Measurements from ENCODE around the gene PANX1. TPM values are rescaled to one million over a fixed set of nuclear protein-coding genes. Genes with fewer than 3 reads are reported as not detected.

The PANX1 gene
- total RNA-seq, 1 experiment from 2014 or later, result 21.9 TPM

- Histone ChIP-seq H3K9ac (ENCODE audit: low read length) (no peak overlapping the region), H3K27me3 (ENCODE audit: insufficient read depth, low read length) (no peaks in the 10 kb centered on the region), H3K9me3 (ENCODE audit: control insufficient read depth in 1 of 2, insufficient read depth in 1 of 2, low read depth in 1 of 2, low read length in 2 of 2) (no peaks in the 10 kb centered on the region), H3K79me2 (ENCODE audit: insufficient read depth, low read length) (peaks cover 94% of the 10 kb centered on the region), H3K27ac (ENCODE audit: low read depth, low read length) (no peak overlapping the region), H3K4me2 (ENCODE audit: low read length) (no peak overlapping the region), H4K20me1 (ENCODE audit: insufficient read depth) (no peaks in the 10 kb centered on the region; the same call in 1 of the 2 replicates), H3K4me3 (replicated peaks in 1 of 2; ENCODE audit: low read depth in 1 of 2, low read length in 2 of 2) (no peak overlapping the region), H2AFZ (ENCODE audit: low read depth, low read length, poor library complexity, severe bottlenecking) (no peak overlapping the region), H3K4me1 (ENCODE audit: control insufficient read depth in 1 of 2, insufficient read depth in 2 of 2, low read length in 2 of 2) (peaks cover 6 to 23% of the 10 kb centered on the region in 2 experiments), H3K9me2 (ENCODE audit: insufficient read depth) (no peaks in the 10 kb centered on the region), H3K36me3 (ENCODE audit: control insufficient read depth in 1 of 2, insufficient read depth in 2 of 2, low read length in 2 of 2) (no peaks in the 10 kb centered on the region)
- ChIA-PET POLR2A (no interaction called here), CTCF (no interaction called here), RAD21 (ENCODE audit: low non-redundant PET in 1 of 2, low total read pairs in 2 of 2, uncharacterized antibody in 2 of 2, unreplicated experiment in 2 of 2) (no interaction called here)
- no peak for ATAC-seq
- no TSS peak for BruUV-seq (replicated peaks)
- intact Hi-C loops (cut with micrococcal nuclease), result no loop called here
- no peak for DNase-seq (ENCODE audit: low read depth, low spot score)
- TF ChIP-seq SRF (IDR thresholded peaks at IDR 0.05; ENCODE audit: low read depth) (no peak), SIN3A (IDR thresholded peaks at IDR 0.05; ENCODE audit: low read depth) (no peak), EZH2phosphoT487 (IDR thresholded peaks at IDR 0.05; ENCODE audit: borderline replicate concordance) (no peak), CEBPB (IDR thresholded peaks at IDR 0.05; ENCODE audit: low read depth) (no peak), RAD21 (IDR thresholded peaks at IDR 0.05; ENCODE audit: low read depth) (no peak)
Observed at GRCh38 chr11:94145431-94145830, 16.8 kb downstream of the PANX1 start.

GRCh38 chr11:94145916-94146315 is 17.3 kb downstream of the PANX1 start:
- Histone ChIP-seq H2AFZ (ENCODE audit: low read depth, low read length, poor library complexity, severe bottlenecking) (no peak overlapping the region), H3K4me2 (ENCODE audit: low read length) (no peak overlapping the region), H4K20me1 (ENCODE audit: insufficient read depth) (no peaks in the 10 kb centered on the region; the same call in 1 of the 2 replicates), H3K4me1 (ENCODE audit: control insufficient read depth in 1 of 2, insufficient read depth in 2 of 2, low read length in 2 of 2) (peaks cover 10 to 28% of the 10 kb centered on the region in 2 experiments), H3K27me3 (ENCODE audit: insufficient read depth, low read length) (no peaks in the 10 kb centered on the region), H3K79me2 (ENCODE audit: insufficient read depth, low read length) (peaks cover 94% of the 10 kb centered on the region), H3K9me2 (ENCODE audit: insufficient read depth) (no peaks in the 10 kb centered on the region), H3K9ac (ENCODE audit: low read length) (no peak overlapping the region), H3K4me3 (replicated peaks in 1 of 2; ENCODE audit: low read depth in 1 of 2, low read length in 2 of 2) (no peak overlapping the region), H3K9me3 (ENCODE audit: control insufficient read depth in 1 of 2, insufficient read depth in 1 of 2, low read depth in 1 of 2, low read length in 2 of 2) (no peaks in the 10 kb centered on the region), H3K36me3 (ENCODE audit: control insufficient read depth in 1 of 2, insufficient read depth in 2 of 2, low read length in 2 of 2) (no peaks in the 10 kb centered on the region), H3K27ac (ENCODE audit: low read depth, low read length) (no peak overlapping the region)
- ChIA-PET RAD21 (ENCODE audit: low non-redundant PET in 1 of 2, low total read pairs in 2 of 2, uncharacterized antibody in 2 of 2, unreplicated experiment in 2 of 2) (no interaction called here), CTCF (no interaction called here), POLR2A (no interaction called here)
- TF ChIP-seq CBX3 (IDR thresholded peaks at IDR 0.05; ENCODE audit: low read depth) (no peak), POLR2A (IDR thresholded peaks at IDR 0.05; ENCODE audit: borderline replicate concordance, extremely low read depth, insufficient read depth, insufficient read length) (no peak), ATF3 (IDR thresholded peaks at IDR 0.05) (no peak), ZNF274 (IDR thresholded peaks at IDR 0.05; ENCODE audit: low read depth, low read length) (no peak), YY1 (IDR thresholded peaks at IDR 0.05; ENCODE audit: extremely low read depth, insufficient replicate concordance, low read depth, low read length) (no peak), ELF1 (IDR thresholded peaks at IDR 0.05; ENCODE audit: borderline replicate concordance, low read depth) (no peak), SRF (IDR thresholded peaks at IDR 0.05; ENCODE audit: low read depth) (no peak), FOSL1 (IDR thresholded peaks at IDR 0.05; ENCODE audit: low read depth) (no peak), MAX (IDR thresholded peaks at IDR 0.05) (no peak), SIN3A (IDR thresholded peaks at IDR 0.05; ENCODE audit: low read depth) (no peak), JUND (IDR thresholded peaks at IDR 0.05) (no peak), TCF7L2 (IDR thresholded peaks at IDR 0.05; ENCODE audit: borderline replicate concordance, extremely low read depth, insufficient read depth, insufficient read length) (no peak), ZBTB33 (IDR thresholded peaks at IDR 0.05; ENCODE audit: extremely low read depth, insufficient replicate concordance, low read length) (no peak), CTCF (IDR thresholded peaks at IDR 0.05 in 2 of 3, conservative IDR thresholded peaks at IDR 0.05 in 1 of 3; ENCODE audit: borderline replicate concordance in 1 of 3, insufficient read depth in 1 of 3, low read depth in 2 of 3, low read length in 2 of 3) (no peak)
- intact Hi-C loops (cut with micrococcal nuclease), result no loop called here
- DNase-seq (ENCODE audit: low read depth, low spot score) (no peak), ATAC-seq (no peak)
- BruUV-seq (replicated peaks), result no TSS peak

All from HCT116 (cell line).